ENCODE measurements around the gene DUSP7.

- TF ChIP-seq POLR2AphosphoS5 (IDR thresholded peaks at IDR 0.05; ENCODE audit: low read depth, low read length) (no peak), CTCF (IDR thresholded peaks at IDR 0.05) (no peak), RFX5 (IDR thresholded peaks at IDR 0.05; ENCODE audit: low read length) (no peak), TEAD4 (IDR thresholded peaks at IDR 0.05; ENCODE audit: borderline replicate concordance, insufficient read depth) (no peak), JUND (IDR thresholded peaks at IDR 0.05) (peak; percentile 51; the same call in 1 of the 2 replicates), MXI1 (IDR thresholded peaks at IDR 0.05; ENCODE audit: low read depth, low read length) (no peak), TAF1 (IDR thresholded peaks at IDR 0.05; ENCODE audit: borderline replicate concordance, low read depth, low read length) (no peak), REST (IDR thresholded peaks at IDR 0.05; ENCODE audit: low read depth, low read length) (no peak), USF2 (IDR thresholded peaks at IDR 0.05; ENCODE audit: borderline replicate concordance, low read depth, low read length) (no peak), SIN3A (IDR thresholded peaks at IDR 0.05; ENCODE audit: borderline replicate concordance, low read depth, low read length) (no peak), MAX (IDR thresholded peaks at IDR 0.05; ENCODE audit: low read depth) (no peak), RCOR1 (IDR thresholded peaks at IDR 0.05; ENCODE audit: low read length) (no peak), USF1 (IDR thresholded peaks at IDR 0.05; ENCODE audit: borderline replicate concordance, low read depth) (no peak)
Measured at GRCh38 chr3:52093756-52094545, 37.6 kb upstream of the DUSP7 start.
